Stimulated activated CD4-positive, alpha-beta T cell treated with anti-CD3 and anti-CD28 coated beads, Interleukin-2, amount 100 ng/mL, for 24 hours (primary cell): ENCODE results near the gene LRRC26.

ENCODE experiments used
- DNase-seq, 2 donors: peaks; one replicate each; pipeline ENCODE4 v3.0.0-alpha.2; 2020

Gene LRRC26

DNA sequence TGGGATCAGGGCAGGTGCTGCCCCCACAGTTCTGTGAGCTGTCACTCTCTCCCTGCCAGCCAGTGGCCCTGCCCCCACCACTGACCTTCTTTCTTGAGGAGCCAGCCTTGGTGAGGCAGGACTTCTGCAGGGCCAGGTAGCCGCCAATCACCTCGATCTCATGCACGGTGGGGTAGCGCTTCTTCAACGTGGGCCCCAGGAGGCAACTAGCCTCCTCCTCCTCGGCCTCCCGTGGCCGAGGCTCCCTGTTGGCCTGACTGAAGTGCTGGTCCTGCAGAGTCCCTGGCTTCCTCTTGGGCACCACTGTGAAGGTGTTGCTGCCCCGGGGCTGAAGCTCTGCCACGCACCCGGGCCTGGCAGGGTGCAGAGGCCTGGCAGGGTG is 29.0 kb upstream of the LRRC26 start:
- DNase-seq = no peak

DNA sequence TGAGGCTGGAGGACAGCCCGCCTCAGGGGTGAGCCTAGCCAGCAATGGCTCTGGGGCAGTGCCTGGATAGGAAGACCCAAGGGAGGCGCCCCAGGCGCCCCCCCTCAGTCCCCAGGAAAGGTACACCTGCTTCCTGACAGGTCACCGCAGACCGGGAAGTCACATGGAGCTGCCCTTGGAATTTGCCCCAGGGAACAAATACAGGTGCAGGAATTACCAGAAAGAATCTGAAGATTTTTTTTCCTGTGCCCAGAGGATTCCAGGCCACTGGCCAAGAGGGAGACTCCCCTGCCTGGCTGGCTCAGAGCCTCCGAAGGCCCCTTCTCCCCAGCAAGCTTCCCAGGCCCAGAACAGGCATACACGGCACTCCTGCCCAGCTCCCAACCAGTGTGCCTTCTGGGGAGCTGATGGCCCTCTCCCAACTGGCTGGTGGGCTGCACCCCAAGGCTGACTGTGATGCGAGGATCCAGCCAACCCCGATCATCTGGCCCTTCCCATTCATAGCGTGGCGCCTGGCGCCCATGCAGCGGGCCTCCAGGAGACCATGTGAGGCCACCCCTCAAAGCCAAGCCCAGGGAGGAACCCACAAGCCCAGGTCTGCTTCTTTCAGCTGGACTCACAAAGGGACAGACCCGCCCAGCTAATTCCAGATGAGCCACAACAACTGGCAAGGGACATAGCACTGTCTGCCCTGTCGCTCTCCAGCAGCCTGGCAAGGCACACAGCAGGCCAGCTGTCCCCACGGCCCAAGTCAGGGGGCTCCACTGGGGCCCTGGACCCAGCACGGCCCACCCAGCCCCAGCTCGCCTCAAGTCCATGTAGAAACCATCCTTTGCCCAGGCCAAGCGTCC is 28.4 kb upstream of the LRRC26 start:
- no peak for DNase-seq

DNA sequence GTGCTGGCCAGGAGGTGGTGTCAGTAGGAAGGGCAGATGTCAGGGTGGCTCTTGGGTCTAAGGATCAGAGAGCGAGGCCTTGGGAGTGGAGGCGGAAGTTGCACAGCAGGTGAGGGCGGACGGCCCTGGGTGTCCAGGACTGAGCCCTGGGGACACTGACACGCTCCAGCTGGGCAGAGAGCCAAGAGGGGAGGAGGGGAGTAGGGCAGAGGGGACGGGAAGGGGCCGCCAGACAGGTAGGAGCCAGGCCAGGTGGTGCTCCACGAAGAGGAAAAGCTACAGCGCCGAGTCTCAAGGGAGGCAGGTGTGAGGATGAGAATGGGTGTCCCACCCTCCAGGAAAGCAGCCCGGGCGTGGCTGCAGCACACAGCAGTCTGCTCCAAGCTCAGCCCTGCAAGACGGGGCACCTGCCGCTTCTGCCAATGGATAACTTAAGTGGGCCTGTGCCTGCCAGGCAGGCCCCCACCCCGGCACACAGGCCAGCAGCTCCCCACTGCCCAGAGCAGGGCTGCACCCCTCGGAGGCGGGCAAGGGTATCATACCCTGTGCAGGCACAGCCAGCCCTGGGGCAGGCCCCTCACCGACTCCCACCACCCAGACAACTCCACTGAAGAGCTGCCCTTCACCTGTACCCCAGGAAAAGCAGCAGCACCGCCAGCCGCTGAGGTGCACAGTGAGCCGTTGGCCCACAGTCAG is 25.8 kb upstream of the LRRC26 start:
- DNase-seq = no peak

DNA sequence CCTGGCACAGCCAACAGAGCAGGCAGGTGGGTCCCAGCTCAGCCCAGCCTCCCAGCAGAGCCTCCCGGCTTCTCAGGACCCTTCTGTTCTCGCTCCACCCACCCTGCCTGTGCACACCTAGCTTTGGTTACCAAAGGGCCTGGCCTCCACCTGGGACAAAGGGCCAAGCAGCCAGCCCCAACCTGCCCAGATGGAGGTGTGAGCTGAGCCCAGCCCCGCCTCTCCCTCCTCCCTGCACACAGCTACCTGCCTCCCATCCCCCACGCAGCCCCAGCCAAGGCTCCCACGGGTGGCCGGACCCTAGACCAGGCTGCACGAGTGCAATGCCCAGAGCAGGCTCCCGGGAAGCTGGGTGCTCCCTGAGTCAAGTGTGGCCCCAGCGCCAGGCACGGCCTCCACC is 25.1 kb upstream of the LRRC26 start:
- DNase-seq = no peak

DNA sequence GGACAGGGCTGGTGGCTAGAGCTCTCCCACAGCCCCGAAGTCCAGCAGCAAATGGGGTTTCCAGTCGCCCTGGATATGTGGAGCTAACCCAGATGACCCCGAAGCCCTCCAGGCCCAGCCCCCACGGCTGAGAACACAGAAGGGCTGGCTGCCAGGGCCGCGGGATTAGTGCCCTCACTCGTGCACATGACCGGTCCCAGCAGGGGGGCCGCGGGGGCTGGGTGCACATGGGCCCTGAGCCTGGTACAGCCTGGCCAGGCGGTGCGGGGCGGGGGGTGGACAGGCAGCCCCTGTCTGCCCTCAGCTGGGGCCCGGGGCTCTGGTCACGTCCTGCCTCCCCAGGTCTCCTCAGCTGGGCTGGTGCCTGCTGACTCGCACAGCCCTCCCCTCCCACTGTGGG is 24.5 kb upstream of the LRRC26 start:
- no peak for DNase-seq

DNA sequence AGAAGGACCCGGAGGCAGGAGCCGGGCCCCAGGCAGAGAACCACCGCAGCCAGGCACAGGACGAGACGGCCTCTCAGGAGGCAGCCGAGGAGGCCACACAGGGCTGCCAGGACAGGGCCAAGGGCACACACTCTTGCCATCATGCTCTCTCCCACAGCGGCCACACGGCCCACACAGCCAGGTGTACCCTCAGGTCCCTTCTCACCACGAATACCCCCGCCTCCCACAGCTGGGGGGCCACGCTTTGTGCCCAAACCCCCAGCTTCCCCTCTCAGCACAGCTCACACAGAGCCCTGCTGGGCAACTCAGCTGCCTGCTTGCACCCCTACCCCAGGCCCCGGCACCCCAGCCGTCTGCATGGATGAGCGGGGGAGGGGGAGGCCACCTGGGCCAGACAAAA is 23.9 kb upstream of the LRRC26 start:
- DNase-seq = no peak

DNA sequence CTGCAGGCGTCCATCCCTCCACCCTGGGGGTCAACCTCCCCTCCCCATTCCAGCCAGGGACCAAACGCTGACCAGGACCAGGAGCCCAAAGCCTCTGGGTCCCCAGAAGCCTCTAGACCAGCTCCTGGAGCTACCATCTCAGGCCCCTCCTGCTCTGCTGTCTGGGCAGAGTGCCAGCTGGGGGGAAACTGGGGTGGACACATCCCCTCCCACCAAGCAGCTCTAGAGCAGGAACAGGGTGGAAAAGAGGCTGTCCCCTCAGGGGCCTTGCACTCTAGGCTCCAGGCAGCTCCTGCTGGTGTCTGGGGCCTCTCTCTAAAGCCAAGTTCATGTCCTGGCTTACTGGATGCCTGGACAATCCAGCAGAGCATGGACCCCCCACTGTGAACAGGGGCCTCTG is 23.0 kb upstream of the LRRC26 start:
- no peak for DNase-seq

DNA sequence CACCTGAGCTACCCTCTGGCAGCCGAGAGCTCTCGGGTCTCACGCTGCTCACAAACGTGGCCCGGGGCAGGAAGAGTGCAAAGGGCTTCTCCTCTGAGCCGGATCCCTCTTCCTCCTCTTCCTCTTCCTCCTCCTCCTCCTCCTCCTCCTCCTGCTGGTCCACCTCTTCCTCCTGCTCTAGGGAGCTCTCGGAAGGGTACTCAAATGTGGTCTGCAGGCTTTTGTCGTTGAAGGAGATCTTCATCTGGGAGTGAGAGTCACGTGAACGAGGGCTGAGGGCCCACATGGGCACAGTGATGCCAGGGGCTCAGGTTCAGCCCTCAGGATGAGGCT is 22.6 kb upstream of the LRRC26 start:
- DNase-seq = no peak

DNA sequence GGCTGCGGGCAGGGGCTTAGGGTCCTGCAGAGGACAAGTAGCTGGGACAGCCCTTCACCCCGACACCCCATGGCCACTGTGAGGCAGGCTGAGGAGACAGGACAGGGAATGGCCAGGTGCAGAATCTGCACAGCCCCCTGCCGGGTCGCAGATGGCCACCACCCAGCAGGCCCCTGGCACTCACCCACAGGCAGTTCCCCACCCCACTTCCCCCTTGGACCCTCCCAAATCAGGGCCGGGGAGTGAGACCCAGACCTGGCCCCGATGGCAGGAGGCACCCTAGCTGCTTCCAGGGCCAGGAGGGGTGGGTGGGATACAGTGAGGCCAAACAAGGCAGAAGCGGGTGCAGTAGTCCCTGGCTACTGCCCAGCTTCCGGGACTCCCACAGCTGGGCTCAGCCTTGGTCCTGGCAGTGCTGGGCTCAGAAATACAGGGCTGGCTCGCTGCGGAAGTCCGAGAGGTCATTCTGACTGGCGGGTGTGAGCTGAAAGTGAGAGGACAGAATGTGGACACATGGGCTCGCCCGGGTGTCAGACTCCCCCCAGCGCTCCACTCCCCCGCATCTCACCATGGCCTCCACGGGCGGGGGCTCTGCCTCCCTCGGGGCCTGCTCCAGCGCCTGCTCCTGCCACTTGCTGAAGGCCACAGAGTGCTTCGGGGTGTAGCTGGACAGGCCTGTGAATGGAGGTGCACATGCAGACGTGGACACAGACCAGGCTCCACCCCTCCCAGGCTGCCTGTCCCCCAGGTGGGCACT is 22.0 kb upstream of the LRRC26 start:
- DNase-seq = no peak

DNA sequence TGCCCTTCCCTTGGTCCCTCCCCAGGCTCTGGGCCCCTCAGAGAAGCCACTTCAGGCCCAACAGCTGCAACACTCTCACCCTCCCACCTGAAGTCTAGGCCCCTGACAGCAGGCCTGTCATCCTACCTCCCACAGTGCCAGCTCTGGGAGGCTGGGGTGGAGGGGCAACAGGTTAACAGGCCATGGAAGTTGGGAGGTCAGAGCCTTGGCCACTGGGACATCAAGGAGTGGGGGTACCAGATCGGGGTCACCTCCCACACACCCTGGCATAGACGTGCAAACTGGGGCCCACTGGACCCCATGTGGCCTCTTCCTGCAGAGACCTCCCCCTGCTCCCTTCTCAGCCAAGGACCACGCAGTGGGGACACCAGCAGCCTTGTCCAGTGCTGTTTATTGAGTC is 21.4 kb upstream of the LRRC26 start:
- no peak for DNase-seq

DNA sequence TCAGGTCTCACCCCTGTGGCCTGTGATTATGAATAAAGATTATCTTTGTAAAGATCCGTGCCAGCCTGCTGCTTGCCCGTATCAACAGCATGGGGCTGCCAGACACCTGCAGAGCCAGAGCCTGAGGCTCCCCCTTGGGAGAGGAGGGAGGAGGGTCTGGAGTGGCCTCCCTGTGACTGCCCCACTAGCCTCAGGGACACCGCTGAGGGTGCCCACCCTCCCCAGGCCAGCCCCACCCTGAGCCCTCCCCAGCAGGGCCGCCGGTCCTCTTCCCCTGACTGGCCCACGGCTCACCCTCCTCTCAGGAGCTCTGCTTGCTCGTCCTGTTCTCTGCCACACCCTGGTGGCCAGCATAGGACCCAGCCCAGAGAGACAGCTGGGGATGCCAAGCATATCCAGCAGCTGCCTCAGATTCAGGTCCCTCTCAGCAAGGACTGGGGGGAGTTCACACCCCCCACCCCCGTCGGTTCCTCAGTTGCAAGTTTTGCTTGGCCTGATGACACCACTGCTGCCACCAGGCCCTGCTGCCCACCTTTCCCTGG is 20.5 kb upstream of the LRRC26 start:
- no peak for DNase-seq

DNA sequence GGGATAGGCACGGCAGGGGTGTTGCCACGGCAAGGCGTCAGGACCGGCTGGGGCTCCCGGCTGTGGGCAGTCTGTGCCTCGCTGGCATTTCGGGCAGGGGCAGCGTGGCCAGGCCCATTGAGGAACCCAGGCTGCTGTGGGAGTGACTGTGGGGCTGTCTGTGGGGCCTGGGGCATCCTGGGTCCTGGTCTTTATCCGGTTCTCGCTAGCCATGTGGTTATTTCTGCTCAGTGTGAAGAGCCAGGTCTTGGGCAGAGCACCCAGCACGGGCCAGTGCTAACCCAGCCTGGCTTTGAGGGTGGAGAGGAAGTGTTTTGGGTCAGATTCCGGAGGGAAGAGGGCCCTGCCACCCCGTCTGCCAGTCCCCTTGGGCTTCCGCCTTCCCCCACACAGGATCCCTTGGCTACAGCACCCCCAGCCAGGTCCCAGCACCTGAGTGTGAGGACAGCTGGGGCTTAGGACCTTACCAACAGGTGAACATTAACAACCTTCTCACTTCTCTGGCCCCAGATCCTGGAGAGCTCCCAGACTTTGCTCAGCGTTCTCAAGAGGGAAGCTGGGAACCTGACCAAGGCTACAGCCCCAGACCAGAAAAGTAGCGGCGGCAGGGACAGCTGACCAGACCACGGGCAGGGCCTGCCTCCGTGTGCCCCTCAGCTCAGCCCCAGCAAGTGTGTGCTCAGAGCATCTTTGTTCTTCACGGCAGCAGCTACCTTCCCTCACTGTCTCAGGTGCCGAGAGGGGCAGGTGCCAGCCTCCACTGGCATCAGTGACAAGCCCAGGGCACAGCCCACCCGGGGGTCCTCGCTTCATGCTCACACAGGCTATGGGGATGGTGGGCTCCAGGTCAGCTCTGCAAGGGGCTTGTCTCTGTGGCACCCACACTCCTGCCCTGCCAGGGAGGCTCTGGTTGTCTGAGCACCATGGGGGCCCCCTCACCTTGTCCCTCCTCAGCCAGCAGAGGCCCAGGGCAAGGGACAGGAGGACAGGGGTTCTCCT is 19.7 kb upstream of the LRRC26 start:
- DNase-seq = no peak

DNA sequence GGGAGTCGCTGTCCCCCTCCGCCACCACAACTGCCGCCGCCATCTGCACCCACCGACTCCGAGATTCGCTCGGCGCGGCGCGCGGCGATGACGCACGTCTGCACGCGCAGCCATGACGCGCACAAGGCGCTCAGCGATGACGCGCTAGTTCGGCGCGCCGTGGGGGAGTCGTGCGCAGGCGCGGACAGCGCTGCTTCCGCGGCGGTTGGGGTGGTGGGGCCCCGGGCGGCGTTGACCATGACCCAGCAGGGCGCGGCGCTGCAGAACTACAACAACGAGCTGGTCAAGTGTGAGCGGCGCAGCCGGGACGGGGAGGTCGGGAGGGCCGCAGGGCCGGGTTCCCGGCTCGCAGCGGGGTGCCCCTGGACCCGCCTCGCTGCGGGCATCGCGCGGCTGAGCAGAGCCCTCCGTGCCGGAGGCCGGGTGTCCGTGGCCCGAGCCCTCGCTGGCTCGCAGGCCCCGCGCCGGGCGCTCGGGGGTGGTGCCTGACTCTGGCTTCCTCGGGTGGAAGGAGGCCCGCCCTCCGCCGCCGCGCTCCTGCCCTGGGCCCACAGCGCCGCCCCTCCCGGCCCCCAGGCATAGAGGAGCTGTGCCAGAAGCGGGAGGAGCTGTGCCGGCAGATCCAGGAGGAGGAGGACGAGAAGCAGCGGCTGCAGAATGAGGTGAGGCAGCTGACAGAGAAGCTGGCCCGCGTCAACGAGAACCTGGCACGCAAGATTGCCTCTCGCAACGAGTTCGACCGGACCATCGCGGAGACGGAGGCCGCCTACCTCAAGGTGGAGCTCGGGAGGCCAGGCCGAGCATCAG is 18.8 kb upstream of the LRRC26 start, which contains the start of the genes ANAPC2 and SSNA1:
Gene ANAPC2 (minus strand): TSS at position 71 of the 807 bp plus-strand sequence. CDS start 28 bp downstream, at position 43.
Gene SSNA1 (plus strand): TSS at position 187 of the 807 bp plus-strand sequence. CDS start 51 bp downstream, at position 238.
- DNase-seq = peak; percentile 93 to 95

DNA sequence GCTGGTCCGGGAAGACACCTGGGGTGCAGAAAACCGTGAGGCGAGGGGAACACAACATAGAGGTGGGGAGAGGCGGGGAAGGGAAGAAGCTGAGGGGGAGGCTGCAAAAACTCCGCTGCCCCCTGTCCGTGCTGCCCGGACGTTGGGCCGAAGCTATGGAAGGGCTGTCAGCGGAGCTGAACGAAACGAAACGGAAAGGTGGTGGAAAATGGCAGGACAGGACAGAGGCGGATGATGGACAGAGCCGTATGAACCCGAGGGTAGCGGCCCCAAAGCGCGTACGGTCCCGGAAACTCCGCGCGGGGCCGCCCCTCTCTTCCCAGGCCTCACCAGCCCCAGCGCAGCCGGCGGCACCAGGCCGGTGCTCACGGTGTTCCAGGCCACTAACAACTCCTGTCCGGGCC is 18.2 kb upstream of the LRRC26 start:
- DNase-seq = no peak

DNA sequence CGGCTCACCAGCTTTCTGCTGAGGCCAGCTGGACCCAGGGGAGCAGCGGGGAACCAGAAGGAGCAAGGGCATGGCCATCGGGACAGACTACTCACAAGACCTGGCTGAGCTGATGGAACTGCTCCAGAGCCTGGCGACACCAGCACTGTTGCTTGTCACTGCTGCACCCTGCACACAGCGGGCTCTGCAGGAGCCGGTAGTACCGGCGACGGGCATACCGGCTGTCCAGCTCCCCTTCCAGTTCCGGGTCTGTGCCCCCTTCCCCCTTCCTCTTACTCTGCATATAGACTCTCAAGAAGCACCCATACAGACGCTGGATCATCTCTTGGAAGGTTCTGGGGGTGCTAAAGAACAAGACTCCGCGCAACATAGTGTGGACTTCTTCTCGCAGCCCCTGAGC is 17.5 kb upstream of the LRRC26 start:
- DNase-seq = no peak

DNA sequence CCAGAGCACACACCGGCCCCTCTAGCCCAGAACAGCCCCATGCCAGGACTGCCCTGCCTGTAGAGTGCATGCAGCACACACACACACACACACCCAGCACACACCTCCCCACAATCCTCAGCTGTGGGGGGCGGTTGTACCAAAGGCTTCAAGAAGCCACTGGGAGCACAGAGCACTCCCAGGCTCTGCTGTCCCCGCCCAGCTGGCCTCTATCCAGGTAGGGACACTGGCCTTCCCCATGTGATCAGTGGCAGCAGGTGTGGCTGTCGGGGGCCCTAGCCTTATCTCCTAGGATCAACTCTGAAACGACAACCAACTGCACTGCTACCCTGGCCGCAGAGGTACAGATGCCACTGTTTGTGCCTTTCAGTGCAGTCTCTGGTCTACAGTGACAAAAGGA is 16.5 kb upstream of the LRRC26 start:
- no peak for DNase-seq

DNA sequence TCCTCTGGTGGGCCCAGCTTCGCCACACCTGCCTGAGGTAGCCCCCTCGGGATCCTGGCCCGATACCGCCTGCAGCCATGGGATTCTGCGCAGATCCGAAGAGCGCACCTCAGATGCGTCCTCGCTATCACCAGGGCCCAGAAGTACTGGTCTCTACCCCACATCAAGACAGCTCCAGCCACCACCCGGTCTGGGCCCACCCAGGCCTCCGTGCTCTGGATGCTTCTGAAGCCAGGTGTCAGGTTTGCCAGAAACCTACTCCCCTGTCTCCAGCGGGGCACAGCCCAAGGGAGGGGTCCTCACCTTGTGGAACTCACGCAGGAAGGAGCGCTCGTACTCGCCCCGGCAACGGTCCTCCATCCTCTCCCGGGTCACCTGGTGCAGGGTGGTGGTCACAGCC is 16.1 kb upstream of the LRRC26 start:
- no peak for DNase-seq

DNA sequence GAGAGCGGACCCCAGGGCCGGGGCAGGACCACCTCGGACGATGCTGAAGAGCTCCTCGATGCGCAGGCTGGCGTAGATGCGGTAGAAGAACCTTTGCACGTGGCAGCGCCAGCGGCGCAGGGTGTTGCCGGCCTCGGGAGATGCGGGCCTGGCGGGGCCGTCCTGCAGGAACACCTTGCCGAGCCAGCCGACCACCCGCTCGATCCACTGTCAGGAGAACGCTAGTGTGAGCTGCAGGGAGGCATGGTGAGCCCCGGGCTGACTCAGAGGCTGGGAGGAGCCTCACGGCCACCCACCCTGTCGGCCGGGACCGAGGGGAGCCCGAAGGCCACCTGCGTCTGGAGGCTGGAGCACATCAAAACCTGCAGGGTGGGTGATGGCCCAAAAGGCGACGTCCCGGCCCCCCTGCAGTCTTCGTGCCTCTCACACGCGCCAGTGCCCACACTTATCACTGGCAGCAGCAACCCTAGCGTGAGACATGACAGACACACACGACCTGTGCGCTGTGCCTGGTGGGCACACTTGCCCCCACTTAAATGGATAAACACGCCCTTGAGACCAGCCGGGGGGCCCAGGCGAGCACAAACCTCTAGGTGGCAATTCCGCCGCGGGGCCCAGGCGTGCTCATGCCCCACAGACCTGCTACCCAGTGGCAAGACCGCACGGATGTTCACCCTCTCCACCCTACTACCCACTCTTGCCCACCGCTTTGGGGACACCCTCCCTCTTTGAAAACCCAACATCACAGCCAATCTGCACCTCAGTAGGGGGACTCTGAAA is 15.2 kb upstream of the LRRC26 start:
- no peak for DNase-seq

DNA sequence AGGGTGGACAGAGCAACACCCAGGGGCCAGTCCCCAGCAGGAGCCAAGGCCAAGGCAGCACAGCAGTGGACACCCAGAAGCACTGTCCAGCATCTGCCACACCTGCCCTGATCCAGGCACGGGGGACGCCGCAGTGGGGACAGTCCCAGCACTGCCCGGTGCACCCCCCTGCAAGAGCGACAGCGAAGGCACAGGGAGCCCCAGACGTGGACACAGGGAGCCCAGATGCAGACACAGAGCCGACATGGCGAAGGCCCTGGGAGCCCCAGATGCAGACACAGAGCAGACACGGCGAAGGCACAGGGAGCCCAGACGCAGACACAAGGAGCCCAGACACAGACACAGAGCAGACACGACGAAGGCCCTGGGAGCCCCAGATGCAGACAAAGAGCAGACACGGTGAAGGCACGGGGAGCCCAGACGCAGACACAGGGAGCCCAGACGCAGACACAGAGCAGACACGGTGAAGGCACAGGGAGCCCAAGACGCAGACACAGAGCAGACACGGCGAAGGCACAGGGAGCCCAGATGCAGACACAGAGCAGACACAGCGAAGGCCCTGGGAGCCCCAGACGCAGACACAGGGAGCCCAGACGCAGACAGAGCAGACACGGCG is 14.2 kb upstream of the LRRC26 start:
- no peak for DNase-seq

DNA sequence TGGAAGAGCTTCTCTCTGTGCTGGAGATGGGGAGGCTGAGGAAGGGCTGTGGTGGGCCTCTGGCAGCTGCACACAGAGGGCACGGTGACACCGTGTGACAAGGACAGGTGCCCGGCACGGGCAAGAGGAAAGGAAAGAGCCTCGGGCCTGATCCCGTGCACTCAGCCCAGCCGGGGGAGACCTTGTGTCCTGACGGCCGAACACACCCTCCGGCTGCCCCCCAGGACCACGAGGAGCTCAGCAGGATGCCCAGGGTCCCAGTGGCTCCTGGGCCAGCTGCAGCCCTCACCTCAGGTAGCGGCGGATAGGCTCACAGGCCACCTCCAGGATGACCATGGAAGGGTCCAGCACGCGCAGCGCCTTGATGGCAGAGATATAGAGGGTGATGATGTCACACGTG is 13.0 kb upstream of the LRRC26 start:
- DNase-seq = no peak
